Activated naive CD4-positive, alpha-beta T cell treated with Interleukin-2 at 50 U/mL for 16 hours (primary cell): ENCODE results near the gene BCL2L2.
A peak's percentile ranks its signal among the peaks of the same experiment; 100 is the strongest.

ENCODE experiments used
- DNase-seq: peaks from one replicate; pipeline ENCODE4 v3.0.0-alpha.2; 2020

BCL2L2 gene

DNA sequence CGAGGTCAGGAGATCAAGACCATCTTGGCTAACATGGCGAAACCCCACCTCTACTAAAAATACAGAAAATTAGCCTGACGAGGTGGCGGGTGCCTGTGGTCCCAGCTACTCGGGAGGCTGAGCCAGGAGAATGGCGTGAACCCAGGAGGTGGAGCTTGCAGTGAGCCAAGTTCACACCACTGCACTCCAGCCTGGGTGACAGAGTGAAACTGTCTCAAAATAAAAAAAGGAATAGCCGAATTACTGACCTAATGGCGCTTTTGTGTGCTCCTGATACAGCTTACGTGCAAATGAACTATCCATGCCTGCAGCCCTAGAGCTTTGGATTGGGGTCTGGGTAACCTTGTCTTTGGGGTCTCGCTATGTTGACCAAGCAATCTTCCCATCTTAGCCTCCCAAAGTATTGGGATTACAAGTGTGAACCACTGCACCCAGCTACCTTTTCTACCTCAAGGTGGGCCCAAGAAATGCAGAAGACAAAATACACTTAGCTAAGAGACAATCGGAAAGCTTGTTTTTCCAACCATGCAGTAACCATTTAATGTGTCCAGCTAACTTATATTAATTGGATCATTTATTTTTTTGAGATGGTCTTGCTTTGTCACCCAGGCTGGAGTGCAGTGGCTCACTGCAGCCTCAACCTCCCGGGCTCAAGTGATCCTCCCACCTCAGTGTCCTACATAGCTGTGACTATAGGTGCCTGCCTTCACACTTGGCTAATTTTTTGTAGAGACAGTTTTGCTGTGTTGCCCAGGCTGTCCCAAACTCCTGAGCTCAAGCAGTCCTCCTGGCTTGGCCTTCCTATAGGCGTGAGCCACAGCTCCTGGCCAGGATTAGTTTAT lies 20.1 kb downstream of the BCL2L2 start:
- DNase-seq: no peak

DNA sequence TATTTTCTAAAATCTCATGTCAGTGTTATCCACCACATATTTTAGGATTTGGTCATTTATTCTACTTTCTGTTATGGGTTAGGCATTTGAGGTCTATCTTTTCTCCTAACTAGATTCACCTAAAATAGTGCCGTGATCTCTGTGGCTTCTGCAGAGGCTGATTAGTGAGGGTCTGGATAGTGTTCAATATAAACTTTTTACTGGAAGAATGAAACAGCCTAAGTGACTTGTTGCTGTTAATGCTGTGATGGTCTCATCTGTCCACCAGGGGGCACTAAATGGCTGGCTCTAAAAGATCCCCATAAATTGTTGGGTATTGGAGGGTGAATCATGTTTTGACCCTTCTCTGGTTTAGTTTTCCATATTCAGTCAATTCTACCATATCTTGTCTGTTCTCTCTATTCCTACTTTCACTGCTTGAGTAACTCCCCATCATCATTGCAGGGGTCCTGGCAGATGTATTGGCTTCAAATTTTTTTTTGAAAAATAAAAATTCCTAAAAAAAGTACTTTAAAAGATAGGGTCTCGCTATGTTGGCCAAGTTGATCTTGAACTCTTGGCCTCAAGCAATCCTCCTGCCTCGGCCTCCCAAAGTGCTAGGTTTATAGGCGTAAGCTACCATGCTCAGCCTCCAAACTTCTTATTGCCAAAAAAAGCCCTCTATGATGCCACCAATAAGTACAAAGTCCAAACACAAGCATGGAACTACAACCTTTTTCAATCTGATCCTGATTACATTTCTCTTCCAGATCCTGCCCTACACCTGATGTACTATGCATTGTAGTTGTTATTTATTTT lies 21.5 kb downstream of the BCL2L2 start:
- DNase-seq: peak; percentile 68

DNA sequence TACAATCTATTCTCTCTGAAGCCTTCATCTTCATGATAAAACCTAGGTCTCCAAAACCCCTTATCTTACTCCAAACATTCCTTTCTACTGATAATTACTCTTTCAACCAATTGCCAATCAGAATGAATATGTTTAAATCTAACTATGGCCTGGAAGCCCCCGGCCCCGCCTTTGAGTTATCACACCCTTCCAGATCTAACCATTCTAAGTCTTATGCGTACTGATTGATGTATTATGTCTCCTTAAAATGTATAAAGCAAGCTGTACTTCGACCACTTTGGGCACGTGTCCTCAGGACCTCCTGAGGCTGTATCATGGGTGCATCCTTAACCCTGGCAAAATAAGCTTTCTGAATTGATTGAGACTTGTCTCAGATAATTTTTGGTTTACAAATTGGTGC lies 29.0 kb downstream of the BCL2L2 start:
- no peak for DNase-seq

DNA sequence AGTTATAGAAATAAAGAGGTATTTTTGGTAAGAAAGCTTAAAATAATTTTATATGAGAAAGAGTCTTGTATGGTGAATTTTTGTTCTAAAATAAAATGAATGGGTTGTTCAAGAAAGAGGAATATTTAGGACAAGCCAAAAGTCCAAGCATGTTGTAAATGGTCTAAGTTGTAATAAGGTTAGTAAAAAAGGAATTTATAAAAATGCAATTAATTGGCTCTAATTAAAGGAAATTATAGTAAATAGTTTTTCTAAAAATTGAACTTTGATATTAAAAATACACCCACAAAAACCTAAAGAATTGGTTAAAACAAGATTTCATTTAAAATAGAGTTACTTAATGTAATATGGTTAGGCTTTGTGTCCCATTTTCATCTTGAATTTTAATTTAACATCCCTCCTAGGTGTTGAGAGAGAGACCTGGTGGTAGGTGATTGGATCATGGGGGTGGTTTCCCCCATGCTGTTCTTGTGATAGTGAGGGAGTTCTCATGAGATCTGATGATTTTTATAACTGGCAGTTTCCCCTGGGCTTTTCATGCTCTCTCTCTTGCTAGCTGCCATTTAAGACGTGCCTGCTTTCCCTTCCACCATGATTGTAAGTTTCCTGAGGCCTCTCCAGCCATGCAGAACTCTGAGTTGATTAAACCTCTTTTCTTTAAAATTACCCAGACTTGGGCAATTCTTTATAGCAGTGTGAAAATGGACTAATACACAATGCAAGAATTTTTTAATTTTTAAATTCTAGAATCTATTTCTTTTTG lies 33.1 kb downstream of the BCL2L2 start:
- DNase-seq: no peak

DNA sequence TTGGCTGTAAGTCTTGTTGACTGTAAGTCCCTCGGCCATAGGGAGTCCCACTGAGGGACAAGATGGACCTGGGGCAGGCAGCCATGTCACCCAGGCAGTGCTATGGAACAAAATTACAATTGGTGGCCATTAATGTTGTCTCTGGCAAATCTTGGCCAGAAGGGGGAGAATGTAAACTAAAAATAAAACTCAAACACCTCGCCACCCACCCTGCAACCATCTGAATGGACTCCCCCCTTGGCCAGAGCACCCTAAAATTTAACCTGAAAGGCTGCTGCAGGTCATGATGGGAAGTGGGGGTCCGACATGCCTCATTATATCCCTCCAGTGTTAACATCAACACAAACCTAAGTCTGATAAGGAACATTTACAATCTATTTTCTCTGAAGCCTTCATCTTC lies 37.8 kb downstream of the BCL2L2 start:
- DNase-seq: no peak

DNA sequence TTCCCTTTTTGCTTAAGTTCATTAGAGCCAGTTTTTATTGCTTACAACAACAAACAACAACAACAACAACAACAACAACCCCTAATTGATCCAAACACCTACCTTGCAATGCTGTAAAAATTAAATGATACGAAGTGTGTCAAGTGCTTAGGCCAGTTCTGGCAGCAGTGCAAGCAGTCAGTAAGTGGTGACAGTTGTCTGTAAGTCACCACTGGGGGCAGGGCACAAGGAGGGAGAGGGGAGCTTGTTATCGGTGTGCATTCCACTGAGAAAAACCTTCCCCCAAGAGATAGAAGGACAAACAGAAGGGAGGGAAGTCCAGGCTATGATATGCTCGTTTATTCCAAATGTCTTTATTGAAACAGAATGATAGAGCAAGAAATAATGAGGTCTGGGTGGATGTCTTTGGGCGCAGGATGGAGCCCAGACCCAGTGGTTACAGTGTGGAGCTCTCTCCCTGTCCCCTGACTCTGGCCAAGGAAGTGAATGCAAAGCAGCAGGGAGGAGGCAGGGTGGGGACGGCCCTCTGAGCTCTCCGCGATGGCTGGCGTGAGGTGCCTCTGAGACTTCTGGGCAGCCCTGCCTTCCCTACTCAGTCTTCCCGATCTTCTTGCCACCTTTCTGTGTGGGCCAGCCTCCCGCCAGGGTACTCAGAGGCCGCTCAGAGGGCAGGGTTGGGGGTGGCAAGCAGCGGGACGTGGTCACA lies 39.5 kb downstream of the BCL2L2 start:
- DNase-seq: no peak

DNA sequence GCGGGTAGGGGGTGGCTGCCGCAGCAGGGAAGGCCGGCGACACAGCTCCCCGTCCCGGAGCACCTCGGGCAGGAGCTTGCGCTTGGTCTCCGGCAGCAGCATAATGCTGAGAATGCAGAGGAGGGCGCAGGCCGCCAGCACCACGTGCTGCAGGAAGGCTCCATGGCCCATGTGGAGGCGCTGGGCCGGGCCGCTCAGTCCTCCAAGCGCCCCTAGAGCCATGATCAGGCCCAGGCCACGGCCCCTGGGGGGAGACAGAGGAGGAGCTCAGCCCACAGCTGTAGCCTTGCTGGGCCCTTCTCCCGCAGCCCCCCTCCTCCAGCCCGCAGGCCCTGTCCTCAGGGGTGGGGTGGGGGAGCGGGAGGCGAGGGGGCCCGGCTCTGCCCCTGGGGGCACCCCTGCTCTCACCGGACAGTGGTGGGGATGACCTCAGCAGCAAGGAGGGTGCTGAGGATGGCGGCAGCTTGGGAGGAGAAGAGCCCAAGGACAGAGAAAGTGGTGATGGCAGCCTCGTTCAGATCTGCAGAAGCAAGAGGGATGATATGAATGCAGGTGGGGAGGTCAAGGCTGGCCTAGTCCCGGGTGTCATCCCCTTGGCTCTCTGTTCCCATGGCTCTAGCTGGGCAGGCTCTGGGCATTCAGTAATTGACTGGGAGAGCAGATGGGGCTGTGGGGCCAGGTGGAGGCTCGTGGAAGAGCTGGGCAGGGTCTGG lies 40.2 kb downstream of the BCL2L2 start:
- no peak for DNase-seq

DNA sequence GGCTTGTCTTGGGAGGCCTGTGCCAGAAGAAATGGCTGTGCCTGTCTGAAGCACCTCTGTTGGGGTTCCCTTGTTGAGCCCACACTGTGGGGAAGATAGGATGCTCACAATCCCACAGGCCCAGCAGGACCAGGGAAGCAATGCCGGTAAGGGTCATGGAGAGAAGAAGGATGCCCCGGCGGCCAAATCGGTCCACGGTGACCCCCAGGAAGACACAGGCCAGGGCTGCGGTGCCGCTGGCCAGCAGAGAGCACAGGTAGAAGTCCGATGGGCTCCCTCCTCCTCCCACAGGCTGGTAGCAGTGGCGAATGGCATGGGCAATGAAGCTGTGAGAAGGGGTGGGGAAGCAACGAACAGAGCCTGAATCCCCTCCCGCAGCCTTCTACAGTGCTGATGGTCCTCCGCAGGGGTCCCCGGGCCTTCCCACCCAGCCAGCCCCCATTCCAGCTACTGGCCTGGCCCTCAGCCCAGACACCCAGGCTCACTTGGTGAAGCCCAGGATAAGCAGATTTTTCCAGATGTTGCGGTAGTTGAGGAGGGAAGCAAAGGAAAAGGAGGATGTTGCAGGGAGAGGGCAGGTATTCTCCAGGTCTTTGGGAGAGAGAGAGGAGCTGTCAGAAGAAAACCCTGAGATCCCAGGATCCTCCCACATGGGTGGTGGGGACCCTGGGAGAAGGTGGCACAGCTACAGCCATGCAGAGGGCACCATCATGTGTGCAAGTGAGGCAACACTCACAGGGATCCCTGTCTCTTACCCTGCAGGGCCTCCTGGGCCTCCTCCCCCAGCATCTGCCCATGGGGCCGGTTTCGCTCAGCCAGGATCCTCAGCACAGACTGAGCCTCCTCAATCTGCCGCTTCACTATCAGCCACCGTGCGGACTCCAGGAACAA lies 41.0 kb downstream of the BCL2L2 start:
- no peak for DNase-seq

DNA sequence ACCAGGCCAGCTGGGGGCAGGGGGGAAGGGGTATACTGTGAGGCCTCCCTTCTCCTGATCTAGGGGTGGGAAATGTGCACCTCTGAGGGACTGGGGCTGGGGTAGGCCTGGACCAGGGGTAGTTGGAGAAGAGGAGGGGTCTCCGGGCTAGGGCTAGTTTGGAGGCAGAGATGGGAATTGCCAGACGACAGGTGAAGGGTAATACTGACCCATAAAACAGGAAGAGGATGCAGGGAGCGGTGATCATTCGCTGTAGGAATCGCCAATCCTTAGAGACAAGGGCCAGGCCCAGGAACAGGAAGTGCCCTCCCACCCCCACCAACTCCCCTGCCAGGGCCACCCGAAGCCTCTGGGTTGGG lies 41.6 kb downstream of the BCL2L2 start:
- DNase-seq: no peak

DNA sequence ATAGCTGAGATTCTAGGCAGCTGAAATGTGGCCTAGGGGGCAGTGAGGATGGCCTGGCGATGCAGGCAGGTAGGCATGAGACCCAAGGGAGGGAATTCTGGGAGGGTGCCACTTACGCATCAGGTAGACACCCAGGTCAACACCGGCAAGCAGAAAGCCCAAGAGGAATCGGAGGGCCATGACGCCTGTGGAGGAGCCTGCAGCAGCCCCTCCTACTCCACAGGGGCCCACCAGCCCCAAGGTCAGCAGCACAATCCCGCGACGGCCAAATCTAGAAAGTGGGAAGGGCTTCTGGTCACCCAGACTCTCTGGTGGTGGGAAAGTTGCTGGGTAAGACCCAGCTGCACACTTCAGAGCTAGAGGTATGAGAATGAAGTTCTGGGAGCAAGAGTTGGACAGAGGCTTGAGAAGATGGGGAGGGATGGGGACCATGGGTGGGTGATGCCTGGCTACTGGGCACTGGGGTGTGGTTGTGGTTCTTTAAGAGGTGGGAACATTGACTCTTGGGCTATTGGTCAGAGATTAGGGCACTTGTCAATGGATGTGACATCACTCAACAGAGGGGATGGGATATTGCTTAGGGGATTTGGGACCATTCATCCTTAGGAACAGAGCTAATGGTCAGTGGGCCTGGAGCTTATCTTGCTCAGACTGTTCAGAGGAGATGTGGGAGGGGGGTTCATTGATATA lies 42.7 kb downstream of the BCL2L2 start:
- no peak for DNase-seq

DNA sequence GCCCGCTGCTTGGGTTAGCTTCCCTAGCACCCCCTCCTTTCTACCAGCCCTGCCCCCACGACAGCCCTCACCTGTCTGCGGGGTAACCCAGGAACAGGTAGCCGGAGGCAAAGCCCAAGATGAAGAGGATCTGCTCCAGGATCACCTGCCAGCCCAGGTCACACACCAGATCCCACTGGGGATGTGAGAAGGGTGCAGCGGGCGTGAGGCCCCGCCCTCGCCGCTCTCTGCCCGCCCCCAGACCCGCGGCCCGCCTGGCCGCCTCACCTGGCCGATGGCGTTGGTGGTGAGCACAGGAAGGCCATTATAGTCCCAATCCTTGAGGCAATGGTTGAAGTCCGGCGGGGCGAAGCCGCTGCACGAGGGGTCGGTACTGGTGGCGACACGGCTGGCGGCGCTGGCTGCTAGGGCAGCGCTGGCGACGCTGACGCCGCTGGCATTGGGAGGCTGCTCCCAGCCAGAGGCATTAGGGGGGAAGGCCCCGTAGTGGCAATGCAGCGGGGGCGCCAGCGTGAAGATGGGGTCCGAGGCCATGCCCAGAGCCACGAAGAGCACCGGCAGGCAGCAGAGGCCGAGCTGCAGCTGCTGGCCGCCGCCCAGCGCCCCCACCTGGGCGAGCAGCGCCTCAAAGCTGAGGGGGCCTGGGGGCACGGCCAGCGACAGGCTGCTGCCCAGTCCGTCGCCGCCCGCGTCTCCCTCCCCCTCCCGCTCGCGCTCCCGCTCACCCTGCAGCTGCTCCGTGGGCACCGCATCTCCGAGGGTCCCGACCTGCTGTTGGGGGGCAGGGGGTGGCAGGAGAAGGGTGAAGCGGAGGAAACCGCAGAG lies 45.3 kb downstream of the BCL2L2 start:
- DNase-seq: no peak

DNA sequence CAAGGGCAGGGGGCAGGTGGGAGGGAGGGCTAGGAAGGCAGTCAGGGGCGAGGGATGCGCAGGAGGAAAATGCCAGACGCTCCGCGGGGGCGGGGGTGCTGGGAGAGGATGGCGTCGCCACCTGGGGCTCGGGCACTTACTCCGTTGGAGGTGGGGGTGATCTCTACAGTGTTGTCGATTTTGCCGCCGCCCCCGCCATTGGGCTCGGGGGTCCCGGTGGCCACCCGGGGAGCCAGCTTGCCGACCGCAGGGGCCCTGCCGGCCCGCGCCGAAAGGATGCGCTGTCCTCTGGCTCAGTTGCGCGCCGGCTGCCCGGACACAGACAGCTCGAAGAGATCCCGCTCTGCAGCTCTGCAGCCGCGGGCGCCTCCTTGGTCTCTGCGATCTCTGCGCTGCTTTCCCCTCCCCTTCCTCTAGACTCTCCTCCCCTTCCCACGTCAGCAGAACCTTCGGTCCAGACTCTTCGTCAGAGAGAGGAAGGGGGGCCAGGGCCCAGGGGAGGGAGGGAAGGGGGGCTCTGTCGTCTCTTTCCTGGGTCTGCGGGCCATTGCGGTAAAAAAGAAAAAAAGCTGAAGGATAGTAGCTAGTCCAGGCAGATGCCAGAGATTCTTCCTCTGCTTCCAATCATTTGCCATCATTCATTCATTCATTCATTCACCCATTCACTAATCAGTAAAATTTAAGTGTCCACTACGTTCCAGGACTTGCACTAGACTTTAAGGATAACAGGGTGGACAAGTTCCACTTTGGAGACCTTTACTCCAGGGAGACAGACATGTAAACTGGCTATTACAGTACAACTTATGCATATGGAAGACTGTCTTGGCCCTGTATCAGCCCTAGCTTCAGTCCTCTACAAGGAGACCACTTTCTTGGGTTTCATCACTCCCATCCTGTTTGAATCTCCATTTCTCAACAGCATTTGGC lies 46.1 kb downstream of the BCL2L2 start, which contains the start of gene SLC22A17:
TSS of gene SLC22A17 (minus strand) at position 382 of the 927 bp plus-strand sequence.
- peak; percentile 49 for DNase-seq

DNA sequence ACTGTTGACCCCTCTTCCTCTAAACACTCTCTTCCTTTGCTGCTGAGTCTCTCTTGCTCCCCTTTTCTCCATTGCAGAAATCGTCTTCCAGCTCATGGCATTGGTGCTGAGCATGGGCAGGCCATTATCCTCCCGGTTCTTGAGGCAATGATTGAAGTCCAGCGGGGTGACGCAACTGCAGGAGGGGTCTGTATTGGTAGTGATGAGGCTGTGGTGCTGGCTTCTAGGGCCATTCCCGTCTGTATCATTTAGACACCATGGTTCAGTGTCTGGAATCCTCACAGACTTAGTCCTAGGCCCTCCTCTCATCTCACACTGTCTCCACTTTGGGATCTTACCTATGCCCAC lies 46.8 kb downstream of the BCL2L2 start:
- no peak for DNase-seq

DNA sequence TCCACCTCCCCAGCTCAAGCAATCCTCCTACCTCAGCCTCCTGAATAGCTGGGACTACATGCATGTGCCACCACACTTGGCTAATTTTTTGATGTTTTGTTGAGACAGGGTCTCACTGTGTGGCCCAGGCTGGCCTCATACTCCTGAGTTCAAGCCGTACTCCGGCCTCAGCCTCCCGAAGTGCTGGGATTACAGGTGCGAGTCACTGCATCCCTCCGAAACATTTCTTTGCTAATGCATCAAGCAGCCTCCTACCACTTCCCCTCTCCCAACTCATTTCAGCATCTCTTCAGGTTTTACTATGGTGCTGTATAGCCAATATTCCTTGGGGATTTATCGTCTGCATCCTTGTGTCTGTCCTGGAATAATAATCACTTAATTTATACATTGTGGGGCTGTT lies 48.4 kb downstream of the BCL2L2 start:
- DNase-seq: no peak

DNA sequence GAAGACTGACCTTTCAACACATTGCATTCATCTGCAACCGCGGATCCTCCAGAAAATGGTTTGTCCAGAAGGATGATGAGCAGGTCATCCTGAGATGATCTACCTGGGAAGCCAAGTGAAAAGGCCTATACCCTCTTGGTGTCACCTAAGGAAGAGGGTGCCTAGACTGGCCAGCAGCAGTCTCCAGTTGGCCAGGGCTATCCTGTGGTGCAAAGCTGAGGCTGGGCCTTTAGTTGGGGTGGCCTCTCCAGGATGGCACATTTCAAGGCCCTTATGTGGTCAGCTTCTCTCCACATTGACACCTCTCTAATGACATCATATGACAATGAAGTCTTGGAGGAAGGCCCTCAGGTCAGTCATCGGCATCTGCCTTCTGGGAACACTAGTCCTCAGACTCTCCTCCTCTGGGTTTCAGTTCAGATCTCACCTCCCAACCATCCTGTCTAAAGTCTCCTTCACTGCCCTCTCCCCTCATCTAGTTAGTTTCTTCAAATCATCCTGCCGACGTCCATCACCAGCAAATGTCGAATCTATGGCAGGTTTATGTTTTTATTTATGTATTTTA lies 49.3 kb downstream of the BCL2L2 start:
- DNase-seq: no peak

DNA sequence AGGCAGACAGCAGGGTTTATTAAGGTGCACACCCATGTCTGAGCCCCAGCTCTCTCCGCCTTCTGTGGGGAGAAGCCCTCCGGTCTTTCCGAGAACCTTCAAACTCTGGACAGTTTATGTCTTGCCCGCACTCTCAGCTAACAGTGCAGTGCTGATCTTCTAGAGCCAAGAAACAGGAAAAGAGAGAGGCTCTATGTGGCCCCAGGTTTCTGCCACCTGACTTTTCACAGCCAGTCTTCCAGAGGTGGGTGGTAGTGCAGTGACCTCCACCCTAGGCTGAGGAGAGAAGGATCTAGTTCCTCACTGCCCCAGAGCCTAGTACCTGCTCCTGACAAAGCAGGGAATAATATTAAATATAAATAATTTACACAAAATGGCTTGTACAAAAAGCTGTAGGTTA lies 50.0 kb downstream of the BCL2L2 start:
- DNase-seq: no peak

DNA sequence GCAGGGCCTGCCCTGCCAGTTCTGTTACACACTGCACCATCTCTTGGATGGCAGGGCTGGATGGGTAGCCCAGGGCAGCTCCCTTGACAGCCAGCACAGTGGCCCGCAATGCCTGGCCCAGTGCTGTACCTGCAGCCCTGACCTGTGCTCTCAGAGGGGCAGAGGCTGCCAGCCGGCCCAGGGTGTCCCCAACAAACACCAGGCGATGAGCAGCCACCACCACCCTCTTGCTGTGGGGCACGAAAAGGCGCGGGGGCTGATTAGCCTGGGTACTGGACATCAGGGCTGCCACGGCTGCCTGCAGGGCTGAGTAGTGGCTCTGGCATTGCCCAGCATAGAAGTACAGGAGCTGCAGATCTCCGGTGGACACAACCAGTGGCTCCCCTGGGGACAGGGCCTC lies 50.6 kb downstream of the BCL2L2 start:
- DNase-seq: no peak

DNA sequence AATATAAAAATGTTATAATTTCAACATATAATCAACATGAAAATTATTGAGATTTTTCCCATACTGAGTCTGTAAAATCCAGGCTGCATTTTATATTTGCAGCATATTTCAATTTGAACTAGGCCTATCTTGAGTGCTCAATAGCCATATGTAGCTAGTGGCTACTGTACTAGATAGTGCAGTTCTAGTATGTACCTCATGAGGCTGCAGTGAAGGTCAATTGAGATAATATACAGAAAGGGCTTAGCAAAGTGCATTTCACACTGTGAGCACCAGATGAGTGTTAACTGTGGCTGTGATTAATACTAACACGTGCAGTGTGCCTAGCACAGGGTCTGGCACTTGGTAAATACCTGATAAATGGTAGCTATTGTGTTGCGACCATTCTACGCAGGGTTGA lies 51.4 kb downstream of the BCL2L2 start:
- DNase-seq: no peak
